Natural killer cell (primary cell): ENCODE data around the gene CHCHD3. TPM values are rescaled to one million over a fixed set of nuclear protein-coding genes. Genes with fewer than 3 reads are reported as not detected.

ENCODE experiments used
- ATAC-seq, 3 donors: fragments of 150-1000 bp in 2 of 3; fragments of 200-7000 bp in 1 of 3; cut with Tn5 transposase; 1 replicate in 1 of 3; 2 replicates in 2 of 3; pipeline ENCODE4 v1.10.0; 2021; ENCODE audit warnings: mild to moderate bottlenecking in 2 of 3, moderate library complexity in 2 of 3
- DNase-seq, 2 donors: peaks; one replicate each; pipeline versions ENCODE4 v3.0.0 to v3.0.0-alpha.2; 2013 to 2021; ENCODE audit warnings: mixed read lengths in 1 of 2
- H3K27ac ChIP-seq: one replicate; pipeline ENCODE4 v1.5.1; 2013; ENCODE audit warnings: mild to moderate bottlenecking, low read length
- H3K27me3 ChIP-seq: one replicate; pipeline ENCODE4 v1.6.1; 2013; ENCODE audit warnings: low read length; ENCODE audit not compliant: control insufficient read depth, insufficient read depth
- H3K36me3 ChIP-seq: one replicate; pipeline ENCODE4 v1.6.1; 2013; ENCODE audit warnings: low read length; ENCODE audit not compliant: control insufficient read depth, insufficient read depth
- H3K4me1 ChIP-seq: one replicate; pipeline ENCODE4 v1.6.1; 2013; ENCODE audit warnings: low read length; ENCODE audit not compliant: control insufficient read depth, insufficient read depth
- H3K4me3 ChIP-seq: one replicate; pipeline ENCODE4 v1.5.1; 2013; ENCODE audit warnings: low read length
- H3K9me3 ChIP-seq: one replicate; pipeline ENCODE4 v1.6.1; 2013; ENCODE audit warnings: low read length; ENCODE audit not compliant: control insufficient read depth, insufficient read depth
- H3K27ac Mint-ChIP-seq, 2 donors: one replicate each; pipeline ENCODE4 v1.8.0; 2022; ENCODE audit warnings: mild to moderate bottlenecking in 2 of 2, mixed read lengths in 2 of 2, moderate library complexity in 1 of 2
- H3K27me3 Mint-ChIP-seq, 2 donors: one replicate each; pipeline ENCODE4 v1.8.0; 2022; ENCODE audit warnings: low read depth in 2 of 2, mixed read lengths in 2 of 2
- H3K36me3 Mint-ChIP-seq: one replicate; pipeline ENCODE4 v1.8.0; 2022; ENCODE audit warnings: mixed read lengths
- H3K4me1 Mint-ChIP-seq, 2 donors: one replicate each; pipeline ENCODE4 v1.8.0; 2022; ENCODE audit warnings: mixed read lengths in 2 of 2
- H3K4me3 Mint-ChIP-seq: one replicate; pipeline ENCODE4 v1.8.0; 2022; ENCODE audit warnings: mild to moderate bottlenecking, moderate library complexity, mixed read lengths
- H3K9me3 Mint-ChIP-seq, 2 donors: one replicate each; pipeline ENCODE4 v1.8.0; 2022; ENCODE audit warnings: mixed read lengths in 2 of 2
- WGBS: methylation state at CpG from one replicate; pipeline ENCODE4 v1.1.7; 2013; ENCODE audit warnings: missing lambda C conversion rate; ENCODE audit not compliant: insufficient coverage; 5-methylcytosine and 5-hydroxymethylcytosine counted together
- intact Hi-C: fragments of 100-400 bp; cut with micrococcal nuclease; formaldehyde crosslinking; loops from one replicate; pipeline ENCODE4 v1.14.2; 2022
- total RNA-seq, 4 donors: library from RNA; stranded (reverse); fragments of 120-200 nt in 1 of 4; gene quantifications; one replicate each; pipeline versions ENCODE4 v1.2.3 to v1.2.4, GENCODE V29; 2013 to 2022
- TF ChIP-seq, protein P1 (sequence below): fragments of 200-600 bp; IDR thresholded peaks from one replicate; pipeline ENCODE4 v1.8.0; 2022; ENCODE audit warnings: antibody characterized with exemption

The CHCHD3 gene
- total RNA-seq, 3 donors from 2014 or later (not counting 1 experiment from before 2014, with no cell fraction given), result 35.2 to 41.0 (median 35.9) TPM

DNA sequence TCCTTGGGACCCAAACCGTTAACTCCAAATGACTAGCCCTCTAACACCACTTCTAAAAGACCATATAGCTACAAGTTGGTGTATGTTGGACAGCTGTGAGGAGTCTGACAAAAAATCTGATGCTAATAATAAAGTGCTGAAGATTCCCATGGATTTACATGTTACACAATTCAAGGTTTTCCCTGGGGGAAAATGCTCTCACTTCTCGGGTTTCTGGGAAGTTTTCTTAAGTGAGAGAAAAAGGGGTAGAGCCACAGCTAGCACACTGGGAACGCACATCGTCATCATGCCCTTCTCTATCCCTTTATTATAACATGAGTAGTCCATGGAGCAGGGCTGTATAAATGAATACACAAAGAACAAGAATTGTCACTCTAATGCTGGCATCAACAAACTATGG is 162.1 kb downstream of the CHCHD3 start:
- intact Hi-C loops, result no loop called here

DNA sequence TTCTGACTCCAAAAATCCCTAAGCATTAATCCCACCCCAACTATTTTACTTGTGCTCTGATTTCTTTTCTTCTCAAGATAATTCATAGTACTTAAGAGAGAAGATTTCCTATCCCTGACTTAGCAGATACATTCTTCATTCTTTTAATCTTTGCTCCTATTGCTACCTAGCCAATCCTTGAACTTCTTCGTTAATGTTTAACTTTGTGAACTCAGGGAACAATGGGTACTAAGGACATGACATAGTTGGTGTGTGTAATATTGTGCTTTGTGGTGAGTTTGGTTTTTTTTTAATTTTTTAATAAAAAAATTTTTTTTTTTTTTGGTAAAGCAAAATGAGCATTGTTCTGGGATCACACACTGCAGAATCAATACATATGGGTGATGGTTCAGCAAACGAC is 166.2 kb downstream of the CHCHD3 start:
- Mint-ChIP-seq H3K4me1 (peaks cover 0 to 4% of the 10 kb centered on the region in 2 donors), H3K27me3 (no peaks in the 10 kb centered on the region), H3K4me3 (no peak overlapping the region), H3K27ac (no peak overlapping the region), H3K36me3 (no peaks in the 10 kb centered on the region), H3K9me3 (no peaks in the 10 kb centered on the region)
- H3K27me3 ChIP-seq, result no peaks in the 10 kb centered on the region
- TF ChIP-seq, protein P1, sequence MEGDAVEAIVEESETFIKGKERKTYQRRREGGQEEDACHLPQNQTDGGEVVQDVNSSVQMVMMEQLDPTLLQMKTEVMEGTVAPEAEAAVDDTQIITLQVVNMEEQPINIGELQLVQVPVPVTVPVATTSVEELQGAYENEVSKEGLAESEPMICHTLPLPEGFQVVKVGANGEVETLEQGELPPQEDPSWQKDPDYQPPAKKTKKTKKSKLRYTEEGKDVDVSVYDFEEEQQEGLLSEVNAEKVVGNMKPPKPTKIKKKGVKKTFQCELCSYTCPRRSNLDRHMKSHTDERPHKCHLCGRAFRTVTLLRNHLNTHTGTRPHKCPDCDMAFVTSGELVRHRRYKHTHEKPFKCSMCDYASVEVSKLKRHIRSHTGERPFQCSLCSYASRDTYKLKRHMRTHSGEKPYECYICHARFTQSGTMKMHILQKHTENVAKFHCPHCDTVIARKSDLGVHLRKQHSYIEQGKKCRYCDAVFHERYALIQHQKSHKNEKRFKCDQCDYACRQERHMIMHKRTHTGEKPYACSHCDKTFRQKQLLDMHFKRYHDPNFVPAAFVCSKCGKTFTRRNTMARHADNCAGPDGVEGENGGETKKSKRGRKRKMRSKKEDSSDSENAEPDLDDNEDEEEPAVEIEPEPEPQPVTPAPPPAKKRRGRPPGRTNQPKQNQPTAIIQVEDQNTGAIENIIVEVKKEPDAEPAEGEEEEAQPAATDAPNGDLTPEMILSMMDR, result no peak
- H3K9me3 ChIP-seq, result no peaks in the 10 kb centered on the region
- no peak overlapping the region for H3K4me3 ChIP-seq
- no peak overlapping the region for H3K27ac ChIP-seq
- H3K36me3 ChIP-seq, result no peaks in the 10 kb centered on the region
- 94% methylated on average over 1 of the region's 2 CpGs for WGBS
- DNase-seq (no peak), ATAC-seq (no peak)
- no peaks in the 10 kb centered on the region for H3K4me1 ChIP-seq
- intact Hi-C loops, result no loop called here

More for the DNA sequence above, 162.1 kb downstream of the CHCHD3 start:
- H3K4me1 ChIP-seq, result no peaks in the 10 kb centered on the region
- Mint-ChIP-seq H3K9me3 (no peaks in the 10 kb centered on the region), H3K27ac (no peak overlapping the region), H3K36me3 (no peaks in the 10 kb centered on the region), H3K4me1 (peaks cover 6 to 12% of the 10 kb centered on the region in 2 donors), H3K27me3 (no peaks in the 10 kb centered on the region), H3K4me3 (no peak overlapping the region)
- TF ChIP-seq, protein P1, result no peak
- DNase-seq (no peak), ATAC-seq (no peak)
- H3K27ac ChIP-seq, result no peak overlapping the region
- H3K36me3 ChIP-seq, result no peaks in the 10 kb centered on the region
- no peaks in the 10 kb centered on the region for H3K9me3 ChIP-seq
- H3K27me3 ChIP-seq, result no peaks in the 10 kb centered on the region
- WGBS, result 100% methylated on average over 1 of the region's 4 CpGs
- no peak overlapping the region for H3K4me3 ChIP-seq

DNA sequence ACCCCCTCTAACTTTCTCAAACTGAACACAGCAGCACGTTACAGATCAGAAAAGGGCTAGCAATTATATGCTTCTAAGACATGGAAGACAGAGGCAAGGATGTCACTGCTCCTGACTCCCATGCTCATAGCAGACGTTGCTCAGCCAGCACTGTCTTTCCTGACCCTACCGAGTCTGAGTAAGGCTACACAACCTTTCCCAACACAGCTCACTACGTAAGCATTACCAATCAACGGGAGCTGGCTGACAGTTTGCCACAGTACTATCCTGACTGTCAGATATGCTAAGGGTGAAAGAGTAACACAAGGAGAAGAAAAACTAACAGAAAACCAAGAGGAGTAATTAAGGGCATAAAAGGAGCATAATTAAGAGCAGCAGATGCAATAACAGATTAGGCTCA is 171.2 kb downstream of the CHCHD3 start:
- Histone ChIP-seq H3K27me3 (no peaks in the 10 kb centered on the region), H3K4me1 (no peaks in the 10 kb centered on the region), H3K4me3 (no peak overlapping the region), H3K36me3 (no peaks in the 10 kb centered on the region), H3K9me3 (no peaks in the 10 kb centered on the region), H3K27ac (no peak overlapping the region)
- intact Hi-C loops, result no loop called here
- Mint-ChIP-seq H3K27ac (no peak overlapping the region), H3K9me3 (no peaks in the 10 kb centered on the region), H3K4me1 (peaks cover 19 to 22% of the 10 kb centered on the region in 2 donors), H3K36me3 (no peaks in the 10 kb centered on the region), H3K4me3 (no peak overlapping the region), H3K27me3 (no peaks in the 10 kb centered on the region)
- over 99% methylated on average over 5 of the region's 5 CpGs for WGBS
- TF ChIP-seq, protein P1, result no peak
- ATAC-seq (no peak), DNase-seq (no peak)

DNA sequence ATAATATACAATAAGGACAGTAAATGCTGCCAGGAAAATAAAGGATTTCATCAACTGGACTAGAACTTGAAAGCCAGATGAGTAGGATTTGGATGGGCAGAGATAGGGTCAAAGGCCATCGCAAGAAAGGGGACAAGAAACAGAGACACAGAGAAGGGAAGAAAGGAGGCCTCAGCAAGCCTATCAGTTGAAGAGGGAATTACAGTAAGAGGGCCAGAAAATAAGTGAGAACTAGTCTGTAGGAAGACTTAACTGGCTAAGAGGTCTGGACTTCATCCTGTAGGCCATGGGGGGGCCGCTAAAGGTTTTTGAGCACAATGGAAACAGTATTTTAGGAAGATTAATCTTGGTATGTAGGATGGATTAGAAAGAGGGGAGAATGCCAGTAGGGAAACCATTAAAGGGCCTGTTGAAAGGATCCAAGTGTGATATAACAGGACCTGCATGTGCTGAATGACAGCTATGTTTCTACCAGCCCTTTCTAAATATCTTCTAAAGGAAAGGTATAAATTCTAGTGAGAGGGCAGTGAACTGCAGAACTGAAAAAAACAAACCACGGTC is 174.4 kb downstream of the CHCHD3 start:
- no peak for ATAC-seq
- Mint-ChIP-seq H3K27ac (peak overlapping the region in 1 of 2 donors; percentile 74), H3K36me3 (no peaks in the 10 kb centered on the region), H3K4me3 (no peak overlapping the region), H3K4me1 (peaks cover 19 to 32% of the 10 kb centered on the region in 2 donors), H3K27me3 (no peaks in the 10 kb centered on the region), H3K9me3 (no peaks in the 10 kb centered on the region)
- Histone ChIP-seq H3K4me1 (no peaks in the 10 kb centered on the region), H3K27me3 (no peaks in the 10 kb centered on the region), H3K9me3 (no peaks in the 10 kb centered on the region), H3K4me3 (no peak overlapping the region), H3K36me3 (no peaks in the 10 kb centered on the region), H3K27ac (no peak overlapping the region)
- TF ChIP-seq, protein P1, result no peak
- 92% methylated on average over 3 of the region's 3 CpGs for WGBS
- DNase-seq, result no peak
- intact Hi-C loops, result no loop called here
